Activated CD8-positive, alpha-beta memory T cell treated with anti-CD3 and anti-CD28 coated beads, Interleukin-2, amount 50 U/mL, for 24 hours (primary cell): ENCODE measurements around the gene MAZ.
"Not testable (repeated sequence)": the region's sequence is repeated elsewhere in the genome, so short reads cannot be mapped to it uniquely, and the experiment has no call there.

ENCODE experiments used
- DNase-seq: peaks from one replicate; pipeline ENCODE4 v3.0.0-alpha.2; 2020; ENCODE audit errors: extremely low read depth

The MAZ gene

GRCh38 chr16:29825145-29826044 lies 19.1 kb downstream of the MAZ start:
- DNase-seq, result no peak

- no peak for DNase-seq
Measured at GRCh38 chr16:29826342-29826695, 20.0 kb downstream of the MAZ start.

GRCh38 chr16:29830774-29831173 lies 24.4 kb downstream of the MAZ start:
- DNase-seq, result no peak

GRCh38 chr16:29831490-29831889 lies 25.2 kb downstream of the MAZ start:
- no peak for DNase-seq

- not testable (repeated sequence) for DNase-seq
Measured at GRCh38 chr16:29833219-29833618, 26.9 kb downstream of the MAZ start.

- DNase-seq, result no peak
Measured at GRCh38 chr16:29834079-29834478, 27.8 kb downstream of the MAZ start.

- no peak for DNase-seq
Measured at GRCh38 chr16:29835926-29836325, 29.6 kb downstream of the MAZ start.

GRCh38 chr16:29836623-29837022 lies 30.3 kb downstream of the MAZ start:
- DNase-seq, result no peak

GRCh38 chr16:29837841-29838240 lies 31.5 kb downstream of the MAZ start:
- no peak for DNase-seq

- no peak for DNase-seq
Measured at GRCh38 chr16:29839822-29840221, 33.5 kb downstream of the MAZ start.

GRCh38 chr16:29840240-29840639 lies 33.9 kb downstream of the MAZ start:
- no peak for DNase-seq

GRCh38 chr16:29841631-29842030 lies 35.3 kb downstream of the MAZ start:
- DNase-seq, result no peak

- DNase-seq, result no peak
Measured at GRCh38 chr16:29842732-29843346, 36.5 kb downstream of the MAZ start.

GRCh38 chr16:29843931-29844330 lies 37.6 kb downstream of the MAZ start:
- no peak for DNase-seq

GRCh38 chr16:29844575-29845331 lies 38.4 kb downstream of the MAZ start:
- no peak for DNase-seq

GRCh38 chr16:29845656-29846055 lies 39.3 kb downstream of the MAZ start:
- DNase-seq, result no peak

GRCh38 chr16:29848420-29849297 lies 42.3 kb downstream of the MAZ start:
- peak; percentile 46 for DNase-seq

GRCh38 chr16:29849505-29849904 lies 43.2 kb downstream of the MAZ start:
- no peak for DNase-seq

GRCh38 chr16:29850998-29851397 lies 44.7 kb downstream of the MAZ start:
- no peak for DNase-seq

GRCh38 chr16:29852654-29853053 lies 46.3 kb downstream of the MAZ start:
- no peak for DNase-seq

GRCh38 chr16:29854520-29855100 lies 48.3 kb downstream of the MAZ start:
- DNase-seq, result no peak
